Measurements from ENCODE around the gene TSPEAR.

Gene TSPEAR

DNA sequence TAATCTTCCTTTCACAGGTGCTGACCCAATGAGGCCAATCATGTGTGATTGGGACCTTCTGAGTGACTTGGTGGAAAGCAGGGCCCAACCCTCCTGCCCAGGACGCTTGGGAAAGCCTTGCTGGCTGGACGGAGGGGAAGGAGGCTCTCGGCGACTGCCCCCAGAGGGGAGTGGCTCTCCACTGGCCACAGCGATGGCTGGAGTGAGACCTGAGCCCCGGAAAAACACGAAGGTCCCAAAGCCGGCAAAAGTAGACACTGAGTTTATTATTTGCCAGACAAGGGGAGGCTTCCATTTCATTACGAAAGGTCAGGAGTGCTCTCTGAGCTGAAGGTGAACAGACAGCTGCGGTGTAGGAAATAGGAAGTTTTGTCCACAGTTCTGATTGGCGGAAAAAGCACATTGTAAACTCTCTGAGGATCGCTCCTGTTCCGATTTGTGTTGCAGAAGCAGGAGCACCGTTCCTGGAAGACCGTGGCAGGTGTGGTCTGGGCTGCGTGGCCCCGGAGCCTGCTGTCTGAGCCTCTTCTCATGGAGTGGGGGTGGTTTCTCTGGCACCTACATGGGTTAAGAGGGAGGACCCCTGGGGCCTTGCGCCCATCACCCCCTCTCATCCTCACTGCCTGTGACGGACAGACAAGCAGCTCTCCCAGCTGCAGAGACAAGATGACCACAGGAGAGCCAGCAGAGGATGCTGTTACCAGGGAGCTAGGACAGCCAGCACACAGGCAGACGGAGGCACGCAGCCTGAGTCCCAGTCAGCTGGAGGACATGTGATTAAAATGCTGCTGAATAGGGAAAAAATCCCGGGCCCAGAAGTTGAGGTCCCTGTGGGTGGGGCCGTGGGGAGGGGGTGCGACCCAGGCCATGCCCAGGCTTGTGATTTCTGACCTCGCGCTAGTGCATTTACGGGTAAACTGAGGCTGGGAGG, 212.8 kb downstream of the TSPEAR start:
- Histone ChIP-seq H3K27me3 (ENCODE audit: control insufficient read depth, insufficient read depth, low read length) (no peaks in the 10 kb centered on the region), H3K9me3 (ENCODE audit: control insufficient read depth, insufficient read depth, low read length) (no peaks in the 10 kb centered on the region), H3K4me3 (ENCODE audit: low read depth, low read length) (no peak overlapping the region), H3K36me3 (ENCODE audit: control insufficient read depth, insufficient read depth, low read length) (no peaks in the 10 kb centered on the region), H3K4me1 (ENCODE audit: control insufficient read depth, insufficient read depth, low read length) (peaks cover 18% of the 10 kb centered on the region), H3K27ac (ENCODE audit: low read depth, low read length) (no peak overlapping the region), H3K9ac (ENCODE audit: low read depth, low read length) (no peak overlapping the region)

DNA sequence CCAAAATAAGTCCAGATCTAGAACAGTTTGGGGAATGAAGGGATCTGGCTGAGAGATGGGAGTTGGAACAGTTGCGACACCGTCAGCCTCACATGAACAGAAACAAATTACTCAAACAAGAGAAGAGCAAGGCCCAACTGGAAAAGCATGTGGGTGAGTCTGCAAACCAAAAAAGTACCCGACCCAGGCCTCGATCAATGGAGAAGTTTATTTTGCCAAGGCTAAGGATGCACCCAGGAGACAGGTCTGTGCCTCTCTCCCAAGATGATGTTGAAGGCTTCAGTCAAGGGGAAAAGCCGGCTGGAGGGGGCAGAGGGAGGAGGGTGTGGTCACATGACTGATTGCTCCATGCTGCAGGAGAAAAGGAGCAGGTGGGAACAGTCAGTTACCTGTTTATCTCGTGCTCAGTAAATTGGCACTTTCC, 213.7 kb downstream of the TSPEAR start:
- H3K36me3 ChIP-seq (ENCODE audit: control insufficient read depth, insufficient read depth, low read length) = no peaks in the 10 kb centered on the region
- peaks cover 18% of the 10 kb centered on the region for H3K4me1 ChIP-seq (ENCODE audit: control insufficient read depth, insufficient read depth, low read length)
- H3K27me3 ChIP-seq (ENCODE audit: control insufficient read depth, insufficient read depth, low read length) = no peaks in the 10 kb centered on the region
- H3K4me3 ChIP-seq (ENCODE audit: low read depth, low read length) = no peak overlapping the region
- no peak overlapping the region for H3K27ac ChIP-seq (ENCODE audit: low read depth, low read length)
- no peak overlapping the region for H3K9ac ChIP-seq (ENCODE audit: low read depth, low read length)
- peaks cover 6% of the 10 kb centered on the region for H3K9me3 ChIP-seq (ENCODE audit: control insufficient read depth, insufficient read depth, low read length)

GRCh38 chr21:44496564-44497550, 214.5 kb downstream of the TSPEAR start:
- Histone ChIP-seq H3K4me3 (ENCODE audit: low read depth, low read length) (no peak overlapping the region), H3K27me3 (ENCODE audit: control insufficient read depth, insufficient read depth, low read length) (no peaks in the 10 kb centered on the region), H3K4me1 (ENCODE audit: control insufficient read depth, insufficient read depth, low read length) (peaks cover 18% of the 10 kb centered on the region), H3K9me3 (ENCODE audit: control insufficient read depth, insufficient read depth, low read length) (peaks cover 14% of the 10 kb centered on the region), H3K27ac (ENCODE audit: low read depth, low read length) (no peak overlapping the region), H3K9ac (ENCODE audit: low read depth, low read length) (no peak overlapping the region), H3K36me3 (ENCODE audit: control insufficient read depth, insufficient read depth, low read length) (no peaks in the 10 kb centered on the region)

DNA sequence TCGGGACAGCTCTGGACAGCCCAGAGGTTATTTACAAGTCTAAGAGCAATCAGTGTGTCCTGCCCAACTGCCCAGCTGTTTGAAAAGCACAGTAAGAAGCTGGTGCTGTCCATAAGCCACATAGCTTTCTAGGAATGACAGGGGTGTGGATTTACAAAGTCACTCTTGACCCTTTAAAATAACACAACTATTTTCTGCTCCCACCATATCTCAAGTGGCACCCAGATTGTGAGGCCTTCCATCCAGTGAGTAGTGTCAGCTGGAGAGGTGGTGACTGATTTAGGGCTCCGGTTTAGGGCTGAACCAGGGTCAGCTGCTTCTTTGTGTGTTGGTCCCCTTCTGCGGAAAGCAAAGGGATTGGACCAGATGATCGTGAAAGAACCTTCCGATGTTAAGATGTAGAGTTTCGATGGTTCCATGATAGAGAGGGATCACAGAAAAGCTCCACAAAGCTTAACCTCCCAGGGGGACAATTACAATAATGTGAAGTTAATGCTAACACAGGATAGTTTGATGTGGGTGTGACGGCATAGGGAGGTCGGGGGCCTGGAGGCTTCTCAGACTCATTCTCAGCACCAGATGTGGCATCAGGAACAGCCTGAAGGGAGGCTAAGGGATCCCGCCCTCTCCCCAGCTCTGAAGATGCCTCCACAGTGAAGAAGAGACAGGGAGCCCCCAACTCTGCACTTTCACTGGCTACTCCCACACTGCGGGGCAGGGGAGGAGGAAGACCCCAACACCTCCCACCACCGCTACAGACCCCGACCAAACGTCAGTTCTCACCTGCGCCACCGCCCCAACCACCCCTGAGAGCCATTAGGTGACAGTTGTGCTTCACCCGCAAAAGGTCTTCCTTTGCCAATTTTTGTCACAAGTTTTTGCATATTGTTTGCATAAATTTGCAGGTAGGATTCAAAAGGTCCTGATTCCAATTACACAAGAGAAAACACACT, 215.5 kb downstream of the TSPEAR start:
- Histone ChIP-seq H3K36me3 (ENCODE audit: control insufficient read depth, insufficient read depth, low read length) (no peaks in the 10 kb centered on the region), H3K4me1 (ENCODE audit: control insufficient read depth, insufficient read depth, low read length) (peaks cover 18% of the 10 kb centered on the region), H3K9me3 (ENCODE audit: control insufficient read depth, insufficient read depth, low read length) (peaks cover 18% of the 10 kb centered on the region), H3K4me3 (ENCODE audit: low read depth, low read length) (no peak overlapping the region), H3K27me3 (ENCODE audit: control insufficient read depth, insufficient read depth, low read length) (no peaks in the 10 kb centered on the region), H3K9ac (ENCODE audit: low read depth, low read length) (no peak overlapping the region), H3K27ac (ENCODE audit: low read depth, low read length) (no peak overlapping the region)

- Histone ChIP-seq H3K4me1 (ENCODE audit: control insufficient read depth, insufficient read depth, low read length) (peaks cover 18% of the 10 kb centered on the region), H3K27me3 (ENCODE audit: control insufficient read depth, insufficient read depth, low read length) (no peaks in the 10 kb centered on the region), H3K4me3 (ENCODE audit: low read depth, low read length) (no peak overlapping the region)
Measured at GRCh38 chr21:44494956-44495355, 216.4 kb downstream of the TSPEAR start.

DNA sequence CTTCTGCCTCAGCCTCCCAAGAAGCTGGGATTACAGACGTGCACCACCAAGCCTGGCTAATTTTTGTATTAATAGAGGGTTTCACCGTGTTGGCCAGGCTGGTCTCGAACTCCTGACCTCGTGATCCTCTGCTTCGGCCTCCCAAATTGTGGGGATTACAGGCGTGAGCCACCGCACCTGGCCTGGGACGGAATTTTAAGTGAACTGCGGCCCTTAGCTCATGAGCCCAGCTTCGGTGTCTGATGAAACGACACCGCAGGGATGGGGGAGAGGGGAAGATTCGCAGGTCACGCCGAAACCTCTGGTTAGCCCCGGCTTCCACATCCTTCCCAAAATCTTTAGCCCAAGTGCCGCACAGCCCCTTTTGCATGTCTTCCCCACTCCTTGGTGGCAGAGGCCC, 217.0 kb downstream of the TSPEAR start:
- H3K27ac ChIP-seq (ENCODE audit: low read depth, low read length) = no peak overlapping the region
- H3K9ac ChIP-seq (ENCODE audit: low read depth, low read length) = no peak overlapping the region
- H3K4me3 ChIP-seq (ENCODE audit: low read depth, low read length) = no peak overlapping the region
- peaks cover 18% of the 10 kb centered on the region for H3K9me3 ChIP-seq (ENCODE audit: control insufficient read depth, insufficient read depth, low read length)
- no peaks in the 10 kb centered on the region for H3K36me3 ChIP-seq (ENCODE audit: control insufficient read depth, insufficient read depth, low read length)
- no peaks in the 10 kb centered on the region for H3K27me3 ChIP-seq (ENCODE audit: control insufficient read depth, insufficient read depth, low read length)
- peaks cover 18% of the 10 kb centered on the region for H3K4me1 ChIP-seq (ENCODE audit: control insufficient read depth, insufficient read depth, low read length)

More at GRCh38 chr21:44494956-44495355, 216.4 kb downstream of the TSPEAR start:
- Histone ChIP-seq H3K9me3 (ENCODE audit: control insufficient read depth, insufficient read depth, low read length) (peaks cover 18% of the 10 kb centered on the region), H3K27ac (ENCODE audit: low read depth, low read length) (no peak overlapping the region), H3K9ac (ENCODE audit: low read depth, low read length) (no peak overlapping the region), H3K36me3 (ENCODE audit: control insufficient read depth, insufficient read depth, low read length) (no peaks in the 10 kb centered on the region)

GRCh38 chr21:44492567-44493385, 218.6 kb downstream of the TSPEAR start:
- peaks cover 14% of the 10 kb centered on the region for H3K4me1 ChIP-seq (ENCODE audit: control insufficient read depth, insufficient read depth, low read length)
- H3K9me3 ChIP-seq (ENCODE audit: control insufficient read depth, insufficient read depth, low read length) = peaks cover 18% of the 10 kb centered on the region
- no peak overlapping the region for H3K9ac ChIP-seq (ENCODE audit: low read depth, low read length)
- H3K36me3 ChIP-seq (ENCODE audit: control insufficient read depth, insufficient read depth, low read length) = no peaks in the 10 kb centered on the region
- no peak overlapping the region for H3K27ac ChIP-seq (ENCODE audit: low read depth, low read length)
- no peak overlapping the region for H3K4me3 ChIP-seq (ENCODE audit: low read depth, low read length)
- no peaks in the 10 kb centered on the region for H3K27me3 ChIP-seq (ENCODE audit: control insufficient read depth, insufficient read depth, low read length)

DNA sequence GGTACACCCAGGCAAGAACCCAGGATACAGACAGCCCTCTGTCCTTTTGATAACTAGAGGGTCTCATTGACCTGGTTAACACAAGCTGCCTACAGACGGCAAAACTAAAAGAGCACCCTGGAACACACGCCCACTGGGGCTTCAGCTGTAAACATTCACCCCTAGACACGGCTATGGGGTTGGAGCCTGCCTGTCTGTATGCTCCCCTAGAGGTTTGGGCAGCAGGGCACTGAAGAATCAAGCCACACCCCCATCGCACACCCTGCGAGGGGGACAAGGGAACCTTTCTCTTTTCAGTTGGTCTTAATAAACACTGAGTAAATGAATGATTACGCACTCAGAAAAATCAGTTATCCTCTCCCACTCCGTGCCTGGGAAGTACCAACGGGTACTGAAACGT, 220.6 kb downstream of the TSPEAR start:
- no peak overlapping the region for H3K9ac ChIP-seq (ENCODE audit: low read depth, low read length)
- H3K9me3 ChIP-seq (ENCODE audit: control insufficient read depth, insufficient read depth, low read length) = peaks cover 18% of the 10 kb centered on the region
- H3K4me3 ChIP-seq (ENCODE audit: low read depth, low read length) = no peak overlapping the region
- H3K36me3 ChIP-seq (ENCODE audit: control insufficient read depth, insufficient read depth, low read length) = no peaks in the 10 kb centered on the region
- no peaks in the 10 kb centered on the region for H3K27me3 ChIP-seq (ENCODE audit: control insufficient read depth, insufficient read depth, low read length)
- H3K27ac ChIP-seq (ENCODE audit: low read depth, low read length) = no peak overlapping the region
- H3K4me1 ChIP-seq (ENCODE audit: control insufficient read depth, insufficient read depth, low read length) = no peaks in the 10 kb centered on the region; the same call in 1 of the 2 replicates

DNA sequence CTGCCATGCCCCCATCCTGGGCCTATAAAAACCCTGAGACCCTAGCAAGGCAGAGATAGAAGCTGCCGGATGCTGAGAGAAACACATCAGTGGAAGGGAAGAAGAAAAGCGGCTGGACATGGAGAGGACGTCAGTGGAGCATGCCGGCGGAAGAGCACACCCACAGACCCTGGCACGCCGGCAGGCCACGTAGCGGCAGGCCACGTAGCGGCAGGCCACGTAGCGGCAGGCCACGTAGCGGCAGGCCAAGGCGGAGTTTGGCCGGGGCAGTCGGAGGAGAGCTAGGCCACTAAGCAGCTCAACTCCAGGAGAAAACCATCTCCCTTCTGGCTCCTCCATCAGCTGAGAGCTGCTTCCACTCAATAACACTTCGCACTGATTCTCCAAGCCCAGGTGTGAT, 221.0 kb downstream of the TSPEAR start:
- Histone ChIP-seq H3K27ac (ENCODE audit: low read depth, low read length) (no peak overlapping the region), H3K4me1 (ENCODE audit: control insufficient read depth, insufficient read depth, low read length) (no peaks in the 10 kb centered on the region; the same call in 1 of the 2 replicates), H3K9me3 (ENCODE audit: control insufficient read depth, insufficient read depth, low read length) (peaks cover 18% of the 10 kb centered on the region), H3K4me3 (ENCODE audit: low read depth, low read length) (no peak overlapping the region), H3K36me3 (ENCODE audit: control insufficient read depth, insufficient read depth, low read length) (no peaks in the 10 kb centered on the region), H3K9ac (ENCODE audit: low read depth, low read length) (no peak overlapping the region), H3K27me3 (ENCODE audit: control insufficient read depth, insufficient read depth, low read length) (no peaks in the 10 kb centered on the region)

All from HUES48 (cell line).